GM13976 (cell line): ENCODE results near the gene HIGD1C.

Experiments used
- DNase-seq: peaks from one replicate; pipeline ENCODE4 v3.0.0; 2012; ENCODE audit warnings: low spot score
- in situ Hi-C: fragments of 300-500 bp; cut with MboI; formaldehyde crosslinking; loops from one replicate; pipeline ENCODE4 v1.12.0; 2022; ENCODE audit warnings: low sequenced_read_pairs, mixed read lengths, inconsistent platforms; ENCODE audit not compliant: unreplicated experiment
- TF ChIP-seq, protein P1 (sequence below): IDR thresholded peaks from 2 replicates; pipeline ENCODE4 v1.5.1; 2012; ENCODE audit warnings: borderline replicate concordance, mild to moderate bottlenecking; ENCODE audit not compliant: insufficient read depth; ENCODE audit errors: extremely low read depth, missing control alignments, control extremely low read depth

The HIGD1C gene

DNA sequence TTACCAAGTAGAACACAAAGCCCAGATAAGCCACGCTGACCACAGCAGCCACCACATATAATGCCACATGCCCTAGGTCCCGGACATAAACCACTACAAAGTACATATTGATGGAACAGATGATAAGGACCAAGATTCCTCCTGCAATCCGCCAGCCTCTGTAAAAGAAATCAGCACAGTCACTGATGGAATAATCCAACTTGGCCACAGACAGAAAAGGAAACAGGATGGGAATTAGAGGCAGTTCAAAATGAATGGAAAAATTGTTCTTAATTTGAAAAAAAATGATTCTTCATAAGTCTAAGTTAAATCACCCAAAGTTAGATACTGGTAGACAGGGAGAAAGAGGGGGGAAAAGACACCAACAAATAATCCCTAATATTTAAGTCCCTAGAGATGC lies 38.4 kb downstream of the HIGD1C start:
- DNase-seq = no peak
- in situ Hi-C loops = no loop called here

DNA sequence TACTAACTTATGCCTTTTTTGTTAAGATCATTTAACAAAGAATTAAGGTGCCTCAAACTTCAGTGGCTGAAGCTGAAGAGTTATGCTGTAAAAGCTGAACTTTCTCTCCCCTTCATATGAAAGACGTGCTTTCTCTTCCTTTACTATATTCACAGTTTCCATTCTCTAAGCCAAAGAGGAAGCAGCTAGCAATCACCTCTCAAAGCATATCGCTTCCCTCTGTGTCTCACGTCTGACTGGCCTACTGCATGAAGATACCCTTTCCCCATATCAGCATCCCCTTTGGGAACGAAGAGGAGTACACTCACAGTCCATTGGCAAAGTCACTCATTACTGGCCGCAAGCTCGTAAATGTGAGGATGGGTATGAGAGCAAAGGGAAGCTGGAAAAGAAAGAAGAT lies 38.9 kb downstream of the HIGD1C start:
- TF ChIP-seq, protein P1, sequence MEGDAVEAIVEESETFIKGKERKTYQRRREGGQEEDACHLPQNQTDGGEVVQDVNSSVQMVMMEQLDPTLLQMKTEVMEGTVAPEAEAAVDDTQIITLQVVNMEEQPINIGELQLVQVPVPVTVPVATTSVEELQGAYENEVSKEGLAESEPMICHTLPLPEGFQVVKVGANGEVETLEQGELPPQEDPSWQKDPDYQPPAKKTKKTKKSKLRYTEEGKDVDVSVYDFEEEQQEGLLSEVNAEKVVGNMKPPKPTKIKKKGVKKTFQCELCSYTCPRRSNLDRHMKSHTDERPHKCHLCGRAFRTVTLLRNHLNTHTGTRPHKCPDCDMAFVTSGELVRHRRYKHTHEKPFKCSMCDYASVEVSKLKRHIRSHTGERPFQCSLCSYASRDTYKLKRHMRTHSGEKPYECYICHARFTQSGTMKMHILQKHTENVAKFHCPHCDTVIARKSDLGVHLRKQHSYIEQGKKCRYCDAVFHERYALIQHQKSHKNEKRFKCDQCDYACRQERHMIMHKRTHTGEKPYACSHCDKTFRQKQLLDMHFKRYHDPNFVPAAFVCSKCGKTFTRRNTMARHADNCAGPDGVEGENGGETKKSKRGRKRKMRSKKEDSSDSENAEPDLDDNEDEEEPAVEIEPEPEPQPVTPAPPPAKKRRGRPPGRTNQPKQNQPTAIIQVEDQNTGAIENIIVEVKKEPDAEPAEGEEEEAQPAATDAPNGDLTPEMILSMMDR = no peak
- in situ Hi-C loops = no loop called here
- peak; percentile 27 for DNase-seq

More for the DNA sequence above, 38.4 kb downstream of the HIGD1C start:
- TF ChIP-seq, protein P1 = no peak

DNA sequence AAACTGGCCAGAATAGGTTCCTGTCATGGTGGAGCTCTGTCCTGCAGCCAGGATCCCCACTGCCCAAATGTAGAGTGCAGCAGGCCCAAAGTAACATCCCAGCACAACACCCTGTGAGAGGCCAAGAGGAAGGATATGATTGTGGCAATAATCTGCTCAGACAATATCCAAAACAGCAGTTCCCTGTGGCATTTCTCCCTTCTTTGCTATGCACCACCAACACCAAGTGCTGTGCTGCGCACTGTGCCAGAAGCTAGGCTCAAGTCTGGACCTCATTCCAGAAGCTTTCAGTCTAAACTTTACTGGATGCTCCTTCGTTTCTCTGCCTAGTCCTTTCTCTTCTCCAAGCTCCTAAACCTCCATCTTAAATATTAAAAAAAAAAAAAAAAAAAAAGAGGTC lies 40.5 kb downstream of the HIGD1C start:
- in situ Hi-C loops = no loop called here
- TF ChIP-seq, protein P1 = no peak
- DNase-seq = no peak

DNA sequence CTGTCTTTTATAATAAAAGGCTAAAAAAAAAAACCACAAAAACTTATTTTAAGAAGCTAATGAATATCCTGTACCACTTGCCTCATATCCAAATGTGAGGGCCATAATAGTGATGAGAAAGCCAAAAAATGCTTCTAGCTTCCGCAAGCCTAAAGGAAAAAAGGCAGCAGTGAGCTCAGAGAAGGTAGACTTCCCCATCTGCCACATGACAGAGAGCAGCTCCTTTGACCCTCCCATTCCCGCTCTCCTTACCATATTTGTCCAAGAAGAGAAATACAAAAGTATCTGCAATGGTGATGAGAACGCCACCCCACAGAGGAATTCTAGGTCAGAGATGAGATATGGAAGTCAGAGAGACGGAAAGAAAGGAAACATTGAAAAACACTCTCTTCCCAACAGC lies 46.7 kb downstream of the HIGD1C start:
- TF ChIP-seq, protein P1 = no peak
- in situ Hi-C loops = no loop called here
- DNase-seq = no peak

DNA sequence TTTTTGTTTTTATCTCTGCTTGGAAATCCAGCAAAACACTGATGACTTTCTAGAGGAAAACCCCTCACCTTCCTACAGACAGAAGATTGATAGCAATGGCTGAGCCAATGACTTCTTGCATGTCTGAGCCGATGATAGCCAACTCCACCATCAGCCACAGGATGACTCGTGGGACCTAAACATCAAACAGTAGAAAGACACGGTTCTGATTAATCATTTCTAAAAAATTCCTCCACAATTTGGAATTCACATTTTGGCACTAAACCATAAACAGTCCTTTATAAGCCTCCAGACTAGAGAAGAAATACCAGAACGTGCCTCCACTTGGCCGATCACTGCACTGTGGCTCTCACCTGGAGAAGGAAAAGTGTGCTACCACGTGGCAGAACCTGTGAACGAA lies 47.9 kb downstream of the HIGD1C start:
- in situ Hi-C loops = no loop called here
- TF ChIP-seq, protein P1 = no peak

DNA sequence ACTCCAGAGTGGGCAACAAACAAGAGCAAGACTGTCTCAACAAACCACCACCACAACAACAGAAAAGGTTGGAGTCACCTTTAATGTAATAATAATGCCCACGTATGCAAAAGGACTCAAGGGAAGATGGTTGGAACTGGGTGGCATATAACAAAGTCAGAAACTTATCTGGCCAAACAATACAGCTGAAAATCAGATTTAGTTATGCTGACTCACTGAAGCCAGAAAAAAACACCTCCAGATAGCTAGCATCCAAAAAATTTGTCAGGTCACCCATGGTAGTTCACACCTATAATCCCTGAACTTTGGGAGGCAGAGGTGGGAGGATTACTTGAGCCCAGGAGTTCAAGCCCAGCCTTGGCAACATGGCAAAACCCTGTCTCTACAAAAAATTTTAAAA lies 49.5 kb downstream of the HIGD1C start:
- in situ Hi-C loops = no loop called here
- TF ChIP-seq, protein P1 = no peak

More for the DNA sequence above, 47.9 kb downstream of the HIGD1C start:
- DNase-seq = no peak

DNA sequence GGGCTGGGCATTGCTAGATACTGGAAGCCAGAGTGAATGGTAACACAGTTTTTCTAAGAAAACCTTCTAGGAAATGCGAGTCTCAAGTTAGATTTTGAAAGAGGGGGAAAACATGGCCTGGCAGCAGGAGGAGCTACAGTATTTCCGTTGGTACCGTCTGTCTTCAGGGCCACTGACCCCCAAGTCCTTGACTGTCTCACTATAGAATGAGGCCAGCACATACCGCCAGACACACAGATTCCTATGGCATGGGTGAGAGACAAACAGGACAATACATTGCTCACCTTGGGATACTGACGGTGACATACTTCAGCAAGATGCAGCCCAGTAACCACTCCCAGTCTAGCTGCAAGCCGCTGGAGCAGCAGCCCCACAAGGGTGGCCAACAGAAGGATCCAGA lies 52.2 kb downstream of the HIGD1C start:
- in situ Hi-C loops = no loop called here
- TF ChIP-seq, protein P1 = no peak
- no peak for DNase-seq

More for the DNA sequence above, 49.5 kb downstream of the HIGD1C start:
- no peak for DNase-seq
